K562 (cell line): ENCODE data around the gene NFAM1. TPM values are rescaled to one million over a fixed set of nuclear protein-coding genes. Genes with fewer than 3 reads are reported as not detected.

ENCODE experiments used
- CBX2 ChIP-seq: fragments of 200-600 bp; sonication (generic); IDR thresholded peaks from one replicate; pipeline ENCODE4 v1.6.1; 2012; ENCODE audit warnings: mild to moderate bottlenecking, low read length, inconsistent platforms; ENCODE audit not compliant: insufficient read depth, poor library complexity, severe bottlenecking
- CC2D1A ChIP-seq: fragments of 450-650 bp; IDR thresholded peaks from 2 replicates; pipeline ENCODE4 v1.6.1; 2017; ENCODE audit warnings: mild to moderate bottlenecking
- DPF2 ChIP-seq: fragments of 450-650 bp; IDR thresholded peaks from 2 replicates; pipeline ENCODE4 v1.6.1; 2016
- HNRNPH1 ChIP-seq: fragments of 200-400 bp; formaldehyde crosslinking; optimal IDR thresholded peaks from 2 replicates; pipeline ENCODE3; 2017; ENCODE audit warnings: low read depth, mild to moderate bottlenecking, low read length, moderate library complexity
- ILF3 ChIP-seq: fragments of 450-650 bp; IDR thresholded peaks from 2 replicates; pipeline ENCODE4 v1.6.1; 2018; ENCODE audit warnings: antibody characterized with exemption, mild to moderate bottlenecking, moderate library complexity, borderline replicate concordance
- L3MBTL2 ChIP-seq: fragments of 450-650 bp; IDR thresholded peaks from 2 replicates; pipeline ENCODE4 v1.6.1; 2016; ENCODE audit warnings: mild to moderate bottlenecking, moderate library complexity
- NBN ChIP-seq: fragments of 450-650 bp; IDR thresholded peaks from 2 replicates; pipeline ENCODE4 v1.6.1; 2016; ENCODE audit warnings: low read depth, mild to moderate bottlenecking
- RCOR1 ChIP-seq, 2 experiments: IDR thresholded peaks; 2 replicates each; pipeline ENCODE4 v1.6.1; 2012; ENCODE audit warnings: low read depth in 2 of 2, low read length in 2 of 2, borderline replicate concordance in 1 of 2, improper control_type of control experiment in 1 of 2
- TARDBP ChIP-seq: fragments of 450-650 bp; IDR thresholded peaks from 2 replicates; pipeline ENCODE4 v1.6.1; 2016
- ZNF561 ChIP-seq: fragments of 450-650 bp; formaldehyde crosslinking; conservative IDR thresholded peaks from 2 replicates; pipeline ENCODE4 v1.4.0; 2020; ENCODE audit warnings: mild to moderate bottlenecking, moderate library complexity
- ZNF644 ChIP-seq: fragments of 200-800 bp; sonication (Bioruptor generic); IDR thresholded peaks from 2 replicates; pipeline ENCODE4 v1.6.1; 2016; ENCODE audit warnings: low read depth, missing genetic modification characterization, missing compliant biosample characterization
- polyA plus RNA-seq, 8 experiments: library from polyadenylated mRNA; depleted of rRNA in 4 of 8; stranded (reverse) in 5 of 8; unstranded in 3 of 8; fragments of >200 nt; fragmentation: Nextera tagmentation in 2 of 8; fragmentation: Illumina TruSeq in 1 of 8; extraction: Ambion mirVana in 2 of 8; extraction: Trizol in 1 of 8; gene quantifications; 2 replicates each; pipeline versions ENCODE4 v1.2.1 to v1.2.3, GENCODE V29; 2011 to 2014; ENCODE audit warnings: inconsistent platforms in 1 of 8, missing spikeins in 1 of 8
- total RNA-seq, 7 experiments: library from RNA; depleted of rRNA in 6 of 7; stranded (reverse); fragments of >200 nt in 6 of 7; fragmentation: Illumina TruSeq in 2 of 7; extraction: Trizol in 2 of 7; gene quantifications; 2 replicates each; pipeline versions ENCODE4 v1.2.1 to v1.2.3, GENCODE V29; 2011 to 2021; ENCODE audit warnings: low replicate concordance in 1 of 7
- TF ChIP-seq, protein P1 (sequence below): fragments of 250-450 bp; sonication (Bioruptor Pico); IDR thresholded peaks from 2 replicates; pipeline ENCODE4 v1.5.0; 2020; ENCODE audit warnings: mild to moderate bottlenecking, borderline replicate concordance
- TF ChIP-seq, protein P2 (sequence below): sonication (generic); formaldehyde crosslinking; IDR thresholded peaks from 2 replicates; pipeline ENCODE4 v1.8.1; 2023; ENCODE audit warnings: mild to moderate bottlenecking, missing genetic modification reagents
- TF ChIP-seq, protein P3 (sequence below), 2 experiments: fragments of 450-650 bp; IDR thresholded peaks; 2 replicates each; pipeline ENCODE4 v1.6.1; 2016
- TF ChIP-seq, protein P4 (sequence below): fragments of 200-400 bp; formaldehyde crosslinking; IDR thresholded peaks from 2 replicates; pipeline ENCODE4 v1.6.1; 2017; ENCODE audit warnings: mild to moderate bottlenecking, low read depth, low read length, moderate library complexity
- TF ChIP-seq, protein P5 (sequence below): fragments of 450-650 bp; formaldehyde crosslinking; IDR thresholded peaks from 2 replicates; pipeline ENCODE4 v1.4.0; 2022; ENCODE audit warnings: missing genetic modification characterization
- TF ChIP-seq, protein P6 (sequence below): fragments of 250-450 bp; sonication (Bioruptor Pico); IDR thresholded peaks from 2 replicates; pipeline ENCODE4 v1.8.0; 2021; ENCODE audit warnings: moderate library complexity, mild to moderate bottlenecking, inconsistent platforms

NFAM1 gene
- total and polyA plus RNA-seq, 9 of the 15 experiments (the other 6 are each of a cell fraction or from before 2014, with no cell fraction given), result 0.01 to 0.18 (median 0.03) TPM; not detected in 5

DNA sequence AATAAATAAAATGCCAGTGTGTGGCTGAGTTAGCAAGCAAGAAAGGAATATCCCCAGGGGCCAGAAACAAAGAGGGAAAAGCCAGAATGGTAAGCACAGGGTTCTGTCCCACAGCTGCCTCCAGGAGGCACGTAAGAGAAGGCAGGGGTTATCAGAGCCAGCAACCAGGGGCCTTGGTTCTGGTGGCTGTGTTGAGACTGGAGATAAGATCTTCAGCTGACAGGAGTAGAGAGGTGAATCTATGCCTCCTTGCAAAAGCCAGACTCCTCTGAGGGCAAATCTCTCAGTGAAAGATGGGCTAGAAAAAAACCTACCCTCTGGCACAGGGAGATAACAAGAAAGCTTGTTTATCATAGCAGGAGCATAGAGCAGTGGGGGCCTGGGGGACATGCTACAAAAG lies 29.8 kb upstream of the NFAM1 start (continued):
- TF ChIP-seq, protein P1, sequence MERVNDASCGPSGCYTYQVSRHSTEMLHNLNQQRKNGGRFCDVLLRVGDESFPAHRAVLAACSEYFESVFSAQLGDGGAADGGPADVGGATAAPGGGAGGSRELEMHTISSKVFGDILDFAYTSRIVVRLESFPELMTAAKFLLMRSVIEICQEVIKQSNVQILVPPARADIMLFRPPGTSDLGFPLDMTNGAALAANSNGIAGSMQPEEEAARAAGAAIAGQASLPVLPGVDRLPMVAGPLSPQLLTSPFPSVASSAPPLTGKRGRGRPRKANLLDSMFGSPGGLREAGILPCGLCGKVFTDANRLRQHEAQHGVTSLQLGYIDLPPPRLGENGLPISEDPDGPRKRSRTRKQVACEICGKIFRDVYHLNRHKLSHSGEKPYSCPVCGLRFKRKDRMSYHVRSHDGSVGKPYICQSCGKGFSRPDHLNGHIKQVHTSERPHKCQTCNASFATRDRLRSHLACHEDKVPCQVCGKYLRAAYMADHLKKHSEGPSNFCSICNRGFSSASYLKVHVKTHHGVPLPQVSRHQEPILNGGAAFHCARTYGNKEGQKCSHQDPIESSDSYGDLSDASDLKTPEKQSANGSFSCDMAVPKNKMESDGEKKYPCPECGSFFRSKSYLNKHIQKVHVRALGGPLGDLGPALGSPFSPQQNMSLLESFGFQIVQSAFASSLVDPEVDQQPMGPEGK (CRISPR knock-in tag), result no peak
- TF ChIP-seq TARDBP, result 0 out of 2 replicates have a peak, but pooled peaks have one; percentile 42
- peak; percentile 82 for TF ChIP-seq CC2D1A
- TF ChIP-seq RCOR1 (IDR thresholded peaks at IDR 0.05; ENCODE audit: borderline replicate concordance in 1 of 2, low read depth in 2 of 2, low read length in 2 of 2), result peak in 1 of 2 experiments; percentile 86; a peak in 1 of 4 replicates
- TF ChIP-seq HNRNPH1, result no peak
- TF ChIP-seq, protein P2, sequence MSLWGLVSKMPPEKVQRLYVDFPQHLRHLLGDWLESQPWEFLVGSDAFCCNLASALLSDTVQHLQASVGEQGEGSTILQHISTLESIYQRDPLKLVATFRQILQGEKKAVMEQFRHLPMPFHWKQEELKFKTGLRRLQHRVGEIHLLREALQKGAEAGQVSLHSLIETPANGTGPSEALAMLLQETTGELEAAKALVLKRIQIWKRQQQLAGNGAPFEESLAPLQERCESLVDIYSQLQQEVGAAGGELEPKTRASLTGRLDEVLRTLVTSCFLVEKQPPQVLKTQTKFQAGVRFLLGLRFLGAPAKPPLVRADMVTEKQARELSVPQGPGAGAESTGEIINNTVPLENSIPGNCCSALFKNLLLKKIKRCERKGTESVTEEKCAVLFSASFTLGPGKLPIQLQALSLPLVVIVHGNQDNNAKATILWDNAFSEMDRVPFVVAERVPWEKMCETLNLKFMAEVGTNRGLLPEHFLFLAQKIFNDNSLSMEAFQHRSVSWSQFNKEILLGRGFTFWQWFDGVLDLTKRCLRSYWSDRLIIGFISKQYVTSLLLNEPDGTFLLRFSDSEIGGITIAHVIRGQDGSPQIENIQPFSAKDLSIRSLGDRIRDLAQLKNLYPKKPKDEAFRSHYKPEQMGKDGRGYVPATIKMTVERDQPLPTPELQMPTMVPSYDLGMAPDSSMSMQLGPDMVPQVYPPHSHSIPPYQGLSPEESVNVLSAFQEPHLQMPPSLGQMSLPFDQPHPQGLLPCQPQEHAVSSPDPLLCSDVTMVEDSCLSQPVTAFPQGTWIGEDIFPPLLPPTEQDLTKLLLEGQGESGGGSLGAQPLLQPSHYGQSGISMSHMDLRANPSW, result no peak
- TF ChIP-seq, protein P3, sequence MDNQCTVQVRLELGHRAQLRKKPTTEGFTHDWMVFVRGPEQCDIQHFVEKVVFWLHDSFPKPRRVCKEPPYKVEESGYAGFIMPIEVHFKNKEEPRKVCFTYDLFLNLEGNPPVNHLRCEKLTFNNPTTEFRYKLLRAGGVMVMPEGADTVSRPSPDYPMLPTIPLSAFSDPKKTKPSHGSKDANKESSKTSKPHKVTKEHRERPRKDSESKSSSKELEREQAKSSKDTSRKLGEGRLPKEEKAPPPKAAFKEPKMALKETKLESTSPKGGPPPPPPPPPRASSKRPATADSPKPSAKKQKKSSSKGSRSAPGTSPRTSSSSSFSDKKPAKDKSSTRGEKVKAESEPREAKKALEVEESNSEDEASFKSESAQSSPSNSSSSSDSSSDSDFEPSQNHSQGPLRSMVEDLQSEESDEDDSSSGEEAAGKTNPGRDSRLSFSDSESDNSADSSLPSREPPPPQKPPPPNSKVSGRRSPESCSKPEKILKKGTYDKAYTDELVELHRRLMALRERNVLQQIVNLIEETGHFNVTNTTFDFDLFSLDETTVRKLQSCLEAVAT (IDR thresholded peaks at IDR 0.05), result no peak
- no peak for TF ChIP-seq ILF3
- peak; percentile 68; the same call in 1 of the 2 replicates for TF ChIP-seq NBN
- TF ChIP-seq CBX2, result no peak
- TF ChIP-seq, protein P4, sequence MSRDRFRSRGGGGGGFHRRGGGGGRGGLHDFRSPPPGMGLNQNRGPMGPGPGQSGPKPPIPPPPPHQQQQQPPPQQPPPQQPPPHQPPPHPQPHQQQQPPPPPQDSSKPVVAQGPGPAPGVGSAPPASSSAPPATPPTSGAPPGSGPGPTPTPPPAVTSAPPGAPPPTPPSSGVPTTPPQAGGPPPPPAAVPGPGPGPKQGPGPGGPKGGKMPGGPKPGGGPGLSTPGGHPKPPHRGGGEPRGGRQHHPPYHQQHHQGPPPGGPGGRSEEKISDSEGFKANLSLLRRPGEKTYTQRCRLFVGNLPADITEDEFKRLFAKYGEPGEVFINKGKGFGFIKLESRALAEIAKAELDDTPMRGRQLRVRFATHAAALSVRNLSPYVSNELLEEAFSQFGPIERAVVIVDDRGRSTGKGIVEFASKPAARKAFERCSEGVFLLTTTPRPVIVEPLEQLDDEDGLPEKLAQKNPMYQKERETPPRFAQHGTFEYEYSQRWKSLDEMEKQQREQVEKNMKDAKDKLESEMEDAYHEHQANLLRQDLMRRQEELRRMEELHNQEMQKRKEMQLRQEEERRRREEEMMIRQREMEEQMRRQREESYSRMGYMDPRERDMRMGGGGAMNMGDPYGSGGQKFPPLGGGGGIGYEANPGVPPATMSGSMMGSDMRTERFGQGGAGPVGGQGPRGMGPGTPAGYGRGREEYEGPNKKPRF, result no peak
- TF ChIP-seq, protein P5, sequence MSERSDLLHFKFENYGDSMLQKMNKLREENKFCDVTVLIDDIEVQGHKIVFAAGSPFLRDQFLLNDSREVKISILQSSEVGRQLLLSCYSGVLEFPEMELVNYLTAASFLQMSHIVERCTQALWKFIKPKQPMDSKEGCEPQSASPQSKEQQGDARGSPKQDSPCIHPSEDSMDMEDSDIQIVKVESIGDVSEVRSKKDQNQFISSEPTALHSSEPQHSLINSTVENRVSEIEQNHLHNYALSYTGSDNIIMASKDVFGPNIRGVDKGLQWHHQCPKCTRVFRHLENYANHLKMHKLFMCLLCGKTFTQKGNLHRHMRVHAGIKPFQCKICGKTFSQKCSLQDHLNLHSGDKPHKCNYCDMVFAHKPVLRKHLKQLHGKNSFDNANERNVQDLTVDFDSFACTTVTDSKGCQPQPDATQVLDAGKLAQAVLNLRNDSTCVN (CRISPR knock-in tag), result no peak
- TF ChIP-seq ZNF561 (CRISPR knock-in tag), result no peak
- no peak for TF ChIP-seq L3MBTL2
- TF ChIP-seq, protein P6, sequence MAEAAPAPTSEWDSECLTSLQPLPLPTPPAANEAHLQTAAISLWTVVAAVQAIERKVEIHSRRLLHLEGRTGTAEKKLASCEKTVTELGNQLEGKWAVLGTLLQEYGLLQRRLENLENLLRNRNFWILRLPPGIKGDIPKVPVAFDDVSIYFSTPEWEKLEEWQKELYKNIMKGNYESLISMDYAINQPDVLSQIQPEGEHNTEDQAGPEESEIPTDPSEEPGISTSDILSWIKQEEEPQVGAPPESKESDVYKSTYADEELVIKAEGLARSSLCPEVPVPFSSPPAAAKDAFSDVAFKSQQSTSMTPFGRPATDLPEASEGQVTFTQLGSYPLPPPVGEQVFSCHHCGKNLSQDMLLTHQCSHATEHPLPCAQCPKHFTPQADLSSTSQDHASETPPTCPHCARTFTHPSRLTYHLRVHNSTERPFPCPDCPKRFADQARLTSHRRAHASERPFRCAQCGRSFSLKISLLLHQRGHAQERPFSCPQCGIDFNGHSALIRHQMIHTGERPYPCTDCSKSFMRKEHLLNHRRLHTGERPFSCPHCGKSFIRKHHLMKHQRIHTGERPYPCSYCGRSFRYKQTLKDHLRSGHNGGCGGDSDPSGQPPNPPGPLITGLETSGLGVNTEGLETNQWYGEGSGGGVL (CRISPR knock-in tag), result no peak
- TF ChIP-seq ZNF644 (tag), result peak; percentile 64; the same call in 1 of the 2 replicates
- peak; percentile 88 for TF ChIP-seq DPF2
